Mucosa of rectum (tissue), 2 donors: ENCODE data around the gene FPR3.

ENCODE experiments used
- H3K27ac ChIP-seq, 2 donors: one replicate each; pipeline ENCODE4 v1.7.0; 2013; ENCODE audit warnings: inconsistent platforms in 2 of 2, low read depth in 2 of 2, low read length in 2 of 2
- H3K27me3 ChIP-seq, 2 donors: one replicate each; pipeline ENCODE4 v1.7.0; 2013; ENCODE audit warnings: low read length in 2 of 2; ENCODE audit not compliant: control insufficient read depth in 2 of 2, insufficient read depth in 2 of 2
- H3K36me3 ChIP-seq, 2 donors: one replicate each; pipeline ENCODE4 v1.7.0; 2013; ENCODE audit warnings: low read length in 2 of 2; ENCODE audit not compliant: control insufficient read depth in 2 of 2, insufficient read depth in 2 of 2
- H3K4me1 ChIP-seq, 2 donors: one replicate each; pipeline ENCODE4 v1.7.0; 2013; ENCODE audit warnings: low read length in 2 of 2, mild to moderate bottlenecking in 1 of 2; ENCODE audit not compliant: control insufficient read depth in 2 of 2, insufficient read depth in 2 of 2
- H3K4me3 ChIP-seq, 2 donors: one replicate each; pipeline ENCODE4 v1.7.0; 2013; ENCODE audit warnings: low read length in 2 of 2
- H3K9ac ChIP-seq, 2 donors: one replicate each; pipeline ENCODE4 v1.7.0; 2013; ENCODE audit warnings: low read length in 2 of 2, low read depth in 1 of 2, mild to moderate bottlenecking in 1 of 2
- H3K9me3 ChIP-seq, 2 donors: one replicate each; pipeline ENCODE4 v1.7.0; 2013; ENCODE audit warnings: low read length in 2 of 2; ENCODE audit not compliant: control insufficient read depth in 2 of 2
- donor health status: healthy.
- donor health status: Normal muscosa, but diverticular disease.

The FPR3 gene

GRCh38 chr19:51781999-51782398 is 13.0 kb upstream of the FPR3 start:
- Histone ChIP-seq H3K4me1 (no peaks in the 10 kb centered on the region), H3K27me3 (no peaks in the 10 kb centered on the region), H3K36me3 (no peaks in the 10 kb centered on the region), H3K27ac (no peak overlapping the region), H3K4me3 (no peak overlapping the region), H3K9me3 (no peaks in the 10 kb centered on the region), H3K9ac (no peak overlapping the region)

- no peaks in the 10 kb centered on the region for H3K36me3 ChIP-seq
- H3K4me3 ChIP-seq = no peak overlapping the region
- no peak overlapping the region for H3K27ac ChIP-seq
- no peaks in the 10 kb centered on the region for H3K4me1 ChIP-seq
- no peaks in the 10 kb centered on the region for H3K9me3 ChIP-seq
- no peak overlapping the region for H3K9ac ChIP-seq
- no peaks in the 10 kb centered on the region for H3K27me3 ChIP-seq
These were observed 11.6 kb upstream of the FPR3 start for GRCh38 chr19:51783372-51783771.

- no peaks in the 10 kb centered on the region for H3K27me3 ChIP-seq
- no peak overlapping the region for H3K9ac ChIP-seq
- peak overlapping the region; percentile 20 to 49 for H3K27ac ChIP-seq
- no peak overlapping the region for H3K4me3 ChIP-seq
- no peaks in the 10 kb centered on the region for H3K9me3 ChIP-seq
- H3K4me1 ChIP-seq = no peaks in the 10 kb centered on the region
- H3K36me3 ChIP-seq = no peaks in the 10 kb centered on the region
These were observed 10.7 kb upstream of the FPR3 start for GRCh38 chr19:51784109-51784785.

GRCh38 chr19:51784922-51785690 is 9.9 kb upstream of the FPR3 start:
- Histone ChIP-seq H3K9ac (no peak overlapping the region), H3K4me1 (no peaks in the 10 kb centered on the region), H3K27me3 (no peaks in the 10 kb centered on the region), H3K4me3 (no peak overlapping the region), H3K9me3 (no peaks in the 10 kb centered on the region), H3K27ac (peak overlapping the region; percentile 20 to 50), H3K36me3 (no peaks in the 10 kb centered on the region)

GRCh38 chr19:51786646-51787494 is 8.1 kb upstream of the FPR3 start:
- no peaks in the 10 kb centered on the region for H3K36me3 ChIP-seq
- no peaks in the 10 kb centered on the region for H3K27me3 ChIP-seq
- H3K4me1 ChIP-seq = no peaks in the 10 kb centered on the region
- no peaks in the 10 kb centered on the region for H3K9me3 ChIP-seq
- no peak overlapping the region for H3K4me3 ChIP-seq
- H3K27ac ChIP-seq = no peak overlapping the region
- no peak overlapping the region for H3K9ac ChIP-seq

GRCh38 chr19:51788029-51788428 is 6.9 kb upstream of the FPR3 start:
- Histone ChIP-seq H3K27ac (no peak overlapping the region), H3K9ac (no peak overlapping the region), H3K36me3 (no peaks in the 10 kb centered on the region), H3K9me3 (no peaks in the 10 kb centered on the region), H3K4me1 (no peaks in the 10 kb centered on the region), H3K4me3 (no peak overlapping the region), H3K27me3 (no peaks in the 10 kb centered on the region)

- Histone ChIP-seq H3K27ac (peak overlapping the region in 1 of 2 donors; percentile 38), H3K9ac (no peak overlapping the region), H3K4me3 (no peak overlapping the region), H3K27me3 (no peaks in the 10 kb centered on the region), H3K4me1 (no peaks in the 10 kb centered on the region), H3K36me3 (no peaks in the 10 kb centered on the region), H3K9me3 (no peaks in the 10 kb centered on the region)
These were observed 5.7 kb upstream of the FPR3 start for GRCh38 chr19:51789061-51789795.

- Histone ChIP-seq H3K36me3 (no peaks in the 10 kb centered on the region), H3K27me3 (no peaks in the 10 kb centered on the region), H3K4me1 (no peaks in the 10 kb centered on the region), H3K9me3 (no peaks in the 10 kb centered on the region), H3K9ac (no peak overlapping the region), H3K4me3 (no peak overlapping the region), H3K27ac (no peak overlapping the region)
These were observed 2.0 kb upstream of the FPR3 start for GRCh38 chr19:51792932-51793331.

GRCh38 chr19:51793994-51794393 is 963 bp upstream of the FPR3 start:
- no peaks in the 10 kb centered on the region for H3K36me3 ChIP-seq
- no peak overlapping the region for H3K4me3 ChIP-seq
- no peaks in the 10 kb centered on the region for H3K4me1 ChIP-seq
- no peaks in the 10 kb centered on the region for H3K9me3 ChIP-seq
- no peak overlapping the region for H3K27ac ChIP-seq
- no peaks in the 10 kb centered on the region for H3K27me3 ChIP-seq
- no peak overlapping the region for H3K9ac ChIP-seq
